GM19397 (cell line): Measurements from ENCODE around the gene ADAM22.

Experiments used
- ATAC-seq: cut with Tn5 transposase; IDR thresholded peaks from one replicate; pipeline ENCODE4 v1.9.1; 2021; ENCODE audit warnings: mild to moderate bottlenecking, moderate library complexity; ENCODE audit not compliant: unreplicated experiment

The ADAM22 gene

DNA sequence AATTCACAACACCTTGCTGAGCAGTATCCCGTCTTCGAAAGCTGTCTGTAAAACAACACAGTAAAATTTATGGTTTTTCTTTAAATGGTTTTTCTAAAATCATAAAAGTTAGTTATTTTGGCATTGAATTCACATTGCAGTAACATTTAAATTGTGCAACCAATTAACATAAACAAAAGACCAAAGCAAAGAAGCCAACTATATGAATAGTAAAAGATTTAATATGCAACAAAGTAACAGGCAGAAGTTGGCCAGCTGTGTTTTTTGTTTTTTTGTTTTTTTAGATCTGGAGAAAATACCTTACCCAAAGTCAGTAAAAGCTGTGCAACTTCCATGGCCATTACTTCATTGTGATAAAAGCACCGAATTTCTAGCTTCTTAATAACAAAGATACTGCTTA is 274.5 kb downstream of the ADAM22 start:
- no peak for ATAC-seq

DNA sequence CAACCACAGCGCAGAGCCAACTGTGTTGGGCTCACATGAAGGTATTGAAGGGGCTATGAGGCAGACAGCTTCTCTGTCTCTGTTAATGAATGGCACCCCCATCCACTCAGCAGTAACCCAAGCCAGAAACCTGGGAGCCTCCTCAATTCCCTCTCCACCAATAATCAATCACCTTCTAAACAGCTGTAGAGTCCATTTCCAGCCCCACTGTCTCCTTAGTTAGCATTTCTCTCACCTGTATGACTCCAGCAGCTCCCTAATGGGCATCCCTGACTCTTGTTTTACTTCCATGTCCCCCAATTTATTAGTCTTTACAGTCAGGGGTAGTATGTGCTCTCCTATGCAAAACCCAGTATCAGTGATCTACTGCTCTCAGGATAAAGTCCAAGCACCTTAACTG is 278.9 kb downstream of the ADAM22 start:
- ATAC-seq = no peak

DNA sequence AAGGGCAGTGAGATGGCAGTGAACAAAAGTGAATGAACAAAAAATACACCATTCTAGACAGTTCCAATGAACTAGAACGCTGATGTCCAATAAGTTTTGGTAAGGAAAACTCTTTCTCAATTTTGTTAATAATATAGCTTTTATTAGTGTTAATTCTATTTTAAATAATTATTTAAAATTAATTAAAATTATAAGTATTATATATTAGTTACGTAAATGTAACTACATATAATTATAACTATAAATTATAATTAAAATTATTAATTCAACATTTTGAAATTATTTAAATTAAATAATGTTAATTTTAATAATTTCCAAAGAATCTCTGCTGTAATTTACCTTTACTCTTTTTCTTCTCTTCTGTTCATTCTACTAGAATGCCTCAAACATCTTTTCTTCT is 280.4 kb downstream of the ADAM22 start:
- ATAC-seq = no peak

DNA sequence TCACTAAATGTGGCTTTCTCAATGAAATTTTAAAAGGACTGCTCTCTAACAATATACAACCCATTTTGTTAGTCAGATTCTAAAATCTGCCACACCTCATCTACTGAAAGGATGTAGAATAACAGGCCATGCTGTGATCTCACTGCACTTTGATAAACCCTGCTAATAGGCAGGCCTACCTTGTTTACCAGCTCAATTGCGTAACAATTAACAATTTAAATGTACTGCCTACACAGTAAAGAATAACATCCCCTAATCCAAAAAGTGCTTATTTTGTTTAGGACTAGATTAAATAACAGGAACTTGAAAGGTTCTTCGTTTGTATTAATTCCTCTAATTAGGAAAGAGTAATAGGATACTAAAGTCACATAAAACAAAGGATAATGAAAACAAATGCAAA is 281.2 kb downstream of the ADAM22 start:
- no peak for ATAC-seq

DNA sequence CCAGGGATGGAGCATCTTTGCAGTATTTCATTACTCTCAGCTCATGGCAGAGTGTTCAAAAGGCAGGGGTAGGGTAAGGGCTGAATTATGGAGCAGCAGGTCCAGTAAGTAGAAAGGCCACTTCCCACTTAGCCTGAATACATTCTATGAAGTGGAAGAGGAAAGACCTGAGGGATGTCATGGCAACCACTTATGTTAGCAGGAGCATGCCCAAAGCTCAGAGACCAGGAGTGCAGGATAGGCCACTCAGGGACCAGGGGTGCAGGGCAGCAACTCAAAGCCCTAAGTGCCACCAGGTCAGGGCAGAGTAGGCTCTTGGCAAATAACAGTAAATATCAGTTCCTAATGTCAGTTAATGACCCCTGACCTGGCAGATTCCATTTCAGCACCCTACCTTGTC is 282.2 kb downstream of the ADAM22 start:
- no peak for ATAC-seq

DNA sequence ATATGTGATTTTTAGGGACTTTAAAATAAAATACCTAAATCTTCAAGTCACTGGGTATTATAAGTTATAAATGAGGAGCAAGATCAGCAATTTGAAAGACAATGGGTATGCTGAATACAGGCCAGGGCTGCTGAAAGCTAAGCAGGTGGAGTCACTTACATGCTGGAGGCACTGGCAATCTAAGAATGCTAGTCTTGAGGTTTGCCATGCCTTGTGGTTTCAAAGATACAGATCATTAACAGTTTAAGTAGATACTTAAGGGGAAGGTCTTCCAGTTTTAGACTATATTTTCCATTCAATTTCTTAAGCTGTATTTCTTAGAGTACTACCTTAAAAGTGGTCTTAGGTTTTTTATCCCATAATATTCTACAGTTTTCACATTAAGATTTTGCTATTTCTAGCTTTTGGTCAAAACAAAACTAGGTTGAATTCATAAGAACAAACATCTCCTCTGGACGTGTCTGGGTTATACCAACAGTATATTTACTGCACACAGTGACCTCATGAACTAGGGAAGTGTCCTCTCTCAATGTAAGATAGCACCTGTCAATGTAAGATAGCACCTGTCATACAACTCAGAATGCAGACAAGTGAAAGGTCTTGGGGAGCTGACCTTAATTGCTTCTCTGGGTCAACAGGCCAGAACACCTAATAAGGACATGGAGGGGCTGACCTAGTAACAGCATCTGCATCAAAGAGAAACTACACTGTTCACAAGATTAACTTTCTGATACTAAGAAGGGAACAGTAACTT is 283.8 kb downstream of the ADAM22 start:
- ATAC-seq = peak; percentile 68

DNA sequence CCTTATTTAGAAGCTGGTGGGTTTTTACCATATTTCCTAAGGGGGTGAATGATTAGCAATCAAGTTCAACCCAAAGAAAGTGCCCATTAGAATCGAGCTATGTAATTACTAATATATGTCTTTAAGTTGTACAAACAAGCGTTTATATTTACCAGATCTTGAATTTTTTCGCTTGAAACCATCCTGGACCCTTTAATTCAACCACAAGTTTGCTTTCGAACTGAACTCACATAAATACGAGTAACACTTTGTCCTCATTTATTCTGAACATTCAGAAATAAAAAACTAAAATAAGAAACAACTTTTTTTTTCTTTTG is 284.3 kb downstream of the ADAM22 start:
- no peak for ATAC-seq

DNA sequence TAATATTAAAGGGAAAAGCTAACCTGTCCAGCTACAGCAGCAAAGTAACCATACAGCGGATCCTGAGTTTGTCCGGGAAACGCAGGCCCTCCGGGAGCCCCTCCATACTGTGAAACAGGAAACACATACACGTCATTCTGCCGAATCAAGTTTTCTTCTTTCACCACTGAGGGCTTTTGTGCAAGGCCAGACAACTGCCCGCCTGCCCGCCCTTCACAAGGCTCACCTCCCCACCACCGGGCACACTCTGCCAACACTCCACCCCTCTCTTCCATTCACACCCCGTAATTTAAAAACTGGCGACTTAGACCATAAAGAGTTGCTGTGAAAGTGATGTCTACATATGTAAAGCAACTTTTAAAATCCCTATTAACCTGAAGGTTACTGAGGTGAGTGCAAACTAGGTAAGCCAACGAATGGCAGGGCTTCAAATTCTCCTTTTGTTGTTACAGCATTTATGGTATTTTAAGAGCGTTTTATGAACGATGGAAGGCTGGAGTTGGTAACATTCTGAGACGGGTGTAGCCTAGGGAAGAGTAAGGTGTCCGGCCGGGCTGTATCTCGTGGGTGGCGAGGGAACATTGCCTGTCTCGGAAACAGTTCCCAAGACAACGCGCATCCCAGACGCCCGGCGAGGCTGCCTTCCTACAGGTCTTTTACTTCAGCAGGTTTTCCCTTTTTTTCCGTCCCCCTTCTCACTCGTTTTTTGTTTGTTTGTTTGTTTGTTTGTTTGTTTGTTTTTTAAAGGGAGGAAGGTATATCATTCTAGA is 285.0 kb downstream of the ADAM22 start:
- ATAC-seq = peak; percentile 27

DNA sequence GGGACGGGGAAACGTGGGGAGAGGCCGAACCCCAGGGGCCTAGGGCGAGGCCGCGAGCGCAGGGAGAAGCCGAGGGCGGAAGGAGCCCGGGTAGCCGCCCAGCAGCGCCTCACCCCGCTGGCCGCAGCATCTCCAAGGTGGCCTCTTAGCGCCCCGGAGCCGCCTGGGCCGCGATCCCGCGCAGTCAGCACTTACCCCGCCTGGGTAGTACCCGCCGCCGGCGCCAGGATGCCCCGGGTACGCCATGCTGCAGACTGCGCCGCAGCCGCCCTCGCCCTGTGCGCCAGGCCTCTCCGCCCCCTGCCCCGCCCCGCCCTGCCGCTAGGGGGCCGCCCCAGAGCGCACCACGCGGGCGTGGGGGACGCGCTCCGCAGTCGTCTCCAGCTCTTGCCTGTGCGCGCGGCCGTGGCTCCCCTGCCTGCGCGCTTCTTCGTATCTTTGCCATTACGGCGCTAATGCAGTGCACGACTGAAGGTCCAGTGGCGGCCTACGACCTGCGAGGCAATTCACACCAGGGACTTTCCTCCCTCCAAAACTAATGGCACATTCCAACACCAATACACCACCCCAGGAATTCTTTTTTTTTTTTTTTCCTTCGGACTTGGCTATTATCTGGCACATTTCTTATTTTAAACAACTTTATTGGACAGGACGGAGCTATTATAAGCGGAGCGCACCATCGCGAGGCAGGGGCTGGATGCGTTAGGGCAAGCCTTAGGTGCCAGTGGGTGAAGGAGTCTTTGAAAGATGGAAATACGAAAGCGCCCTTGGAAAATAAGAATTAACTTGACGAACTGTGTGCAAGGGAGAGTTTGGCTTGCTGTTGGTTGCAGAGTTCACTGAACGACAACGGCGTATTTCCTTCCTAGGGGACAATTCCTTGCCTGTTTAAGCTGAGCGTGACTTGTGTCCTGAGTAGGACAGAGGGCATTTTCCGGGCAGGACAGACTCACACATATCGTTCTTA is 286.0 kb downstream of the ADAM22 start, which contains the start of gene SRI:
Gene SRI (minus strand): TSS at position 258 of the 967 bp plus-strand sequence. CDS start 12 bp downstream, at position 246.
- ATAC-seq = peak; percentile 71

DNA sequence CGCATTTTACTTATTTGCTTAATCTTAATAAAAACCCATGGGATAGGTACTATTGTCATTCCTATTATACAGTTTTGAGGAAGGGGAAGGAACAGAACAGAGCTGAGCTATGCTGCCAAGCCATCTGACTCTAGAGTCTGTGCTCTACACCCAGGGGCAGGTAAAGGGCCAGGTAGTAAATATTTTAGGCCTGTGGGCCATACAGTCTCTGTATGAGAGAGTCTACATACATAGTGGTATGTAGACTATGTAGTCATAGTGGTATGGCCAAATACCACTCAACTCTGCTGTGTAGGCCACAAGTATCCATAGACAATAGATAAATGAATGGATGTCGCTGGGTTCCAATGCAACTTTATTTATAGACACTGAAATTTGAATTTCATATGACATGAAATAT is 289.2 kb downstream of the ADAM22 start:
- no peak for ATAC-seq

DNA sequence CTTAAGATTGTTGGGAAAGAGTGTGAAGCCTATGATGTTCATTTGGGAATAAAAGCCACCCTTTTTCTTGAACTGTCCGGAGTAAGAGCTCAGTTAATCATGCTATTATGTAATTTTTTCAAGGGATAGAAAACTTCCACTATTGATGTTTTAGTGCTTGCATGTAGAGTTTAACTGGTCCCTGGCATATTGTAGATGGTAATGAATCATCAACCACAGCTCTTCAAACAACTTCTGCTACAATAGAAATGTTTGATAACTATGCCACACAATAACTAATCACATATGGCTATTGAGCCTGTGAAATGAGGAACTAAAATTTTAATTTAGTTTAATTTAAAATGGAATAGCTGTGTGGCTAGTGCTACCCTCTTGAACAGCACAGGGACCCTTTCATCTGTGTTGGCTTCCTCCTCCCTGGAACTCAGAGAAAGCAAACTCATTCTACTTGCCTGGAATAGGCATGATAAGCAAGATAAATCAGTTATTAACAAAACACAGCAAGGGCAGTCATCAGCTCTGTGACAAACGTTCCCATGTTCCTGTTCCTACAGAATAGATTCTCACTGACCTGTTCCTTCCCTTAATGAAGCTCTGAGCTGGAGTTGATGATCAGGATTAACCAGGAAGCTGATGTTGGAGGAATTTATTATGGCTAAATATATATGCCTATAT is 290.7 kb downstream of the ADAM22 start:
- no peak for ATAC-seq

DNA sequence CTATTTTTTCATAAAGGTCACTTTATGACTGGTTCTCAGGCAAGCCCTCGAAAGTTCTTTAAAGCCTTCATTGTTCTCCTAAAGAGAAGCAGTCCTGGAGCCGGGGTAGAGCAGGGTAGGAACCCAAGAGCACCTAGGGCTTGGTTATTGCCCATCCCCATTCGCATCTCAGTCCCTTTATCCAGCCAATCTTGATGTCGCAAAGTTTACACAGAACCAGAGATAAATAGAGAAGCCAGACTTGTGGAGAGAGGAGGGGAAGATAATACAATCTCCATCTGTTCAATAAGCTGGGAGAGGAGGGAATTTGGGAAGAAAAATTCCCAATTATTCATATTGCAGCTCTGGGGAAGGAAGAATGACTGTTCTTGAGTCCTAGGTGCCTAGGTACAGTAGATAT is 292.1 kb downstream of the ADAM22 start:
- no peak for ATAC-seq

DNA sequence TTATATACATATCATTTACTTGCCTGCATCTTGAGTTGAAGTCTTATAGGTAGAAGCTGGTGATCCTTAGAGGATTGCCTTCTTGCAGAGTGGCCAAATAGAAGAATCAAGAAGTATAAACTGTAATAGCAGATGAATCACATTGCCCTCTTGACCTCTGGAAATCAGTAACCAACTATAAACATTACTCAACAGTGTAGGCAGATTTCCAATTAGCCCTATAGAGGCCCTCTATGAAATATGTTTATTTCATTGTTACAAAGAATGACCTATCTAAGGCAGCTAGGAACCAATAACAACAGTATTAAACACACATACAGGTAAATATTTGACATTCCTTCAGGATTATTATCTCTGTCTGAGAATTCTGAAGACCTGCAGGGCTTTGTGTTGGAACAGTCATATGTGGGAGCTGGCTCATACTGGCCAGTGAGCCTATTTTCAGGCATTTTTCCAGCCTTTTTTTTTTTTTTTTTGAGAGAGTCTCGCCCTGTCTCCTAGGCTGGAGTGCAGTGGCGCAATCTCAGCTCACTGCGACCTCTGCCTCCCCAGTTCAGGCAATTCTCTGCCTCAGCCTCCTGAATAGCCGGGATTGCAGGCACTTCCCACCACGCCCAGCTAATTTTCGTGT is 292.9 kb downstream of the ADAM22 start:
- no peak for ATAC-seq

DNA sequence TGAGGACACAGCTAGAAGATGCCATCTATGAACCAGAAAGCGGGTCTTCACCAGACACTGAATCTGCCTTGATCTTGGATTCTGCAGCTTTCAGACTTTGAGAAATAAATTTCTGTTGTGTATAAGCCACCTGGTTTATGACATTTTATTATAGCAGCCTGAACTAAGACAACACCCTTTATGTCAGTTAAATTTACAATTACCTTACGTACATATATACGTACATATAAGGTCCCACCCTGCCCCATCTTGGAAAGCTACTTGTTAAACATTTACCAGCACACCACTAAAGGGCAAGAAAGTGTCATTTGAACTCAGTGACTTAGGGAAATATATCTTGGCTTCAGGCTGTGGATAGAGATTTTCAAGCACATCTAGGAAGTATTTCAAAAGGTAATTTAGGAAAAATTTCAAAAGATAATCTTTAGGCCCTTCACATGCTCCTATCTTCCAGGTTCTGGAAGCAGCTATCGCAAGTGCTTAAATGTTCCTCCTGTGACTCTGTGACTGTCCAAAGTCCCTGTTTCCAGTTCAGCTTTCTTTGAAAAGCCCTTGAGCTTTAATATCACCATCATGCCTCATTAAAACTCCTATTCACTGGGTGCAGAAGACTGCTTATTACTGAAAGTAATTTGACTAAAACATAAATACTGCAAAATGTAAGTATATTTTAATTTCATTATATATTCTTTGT is 295.4 kb downstream of the ADAM22 start:
- no peak for ATAC-seq

DNA sequence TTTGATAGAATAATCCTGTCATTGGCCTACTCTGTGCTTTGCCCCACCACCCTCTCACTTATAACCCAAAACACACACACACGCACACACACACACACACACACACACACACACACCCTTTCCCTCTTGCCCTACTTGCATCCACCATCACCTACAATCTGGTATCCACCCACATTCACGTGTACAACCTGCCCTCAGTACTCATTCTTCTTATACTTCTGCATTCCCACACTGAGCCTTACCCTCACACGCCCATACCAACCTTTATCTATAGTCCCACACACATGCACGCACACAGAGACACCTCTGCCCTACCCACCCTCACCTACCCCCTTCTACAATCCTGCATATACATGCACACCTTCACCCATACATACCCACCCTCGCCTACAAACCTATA is 296.6 kb downstream of the ADAM22 start:
- no peak for ATAC-seq

DNA sequence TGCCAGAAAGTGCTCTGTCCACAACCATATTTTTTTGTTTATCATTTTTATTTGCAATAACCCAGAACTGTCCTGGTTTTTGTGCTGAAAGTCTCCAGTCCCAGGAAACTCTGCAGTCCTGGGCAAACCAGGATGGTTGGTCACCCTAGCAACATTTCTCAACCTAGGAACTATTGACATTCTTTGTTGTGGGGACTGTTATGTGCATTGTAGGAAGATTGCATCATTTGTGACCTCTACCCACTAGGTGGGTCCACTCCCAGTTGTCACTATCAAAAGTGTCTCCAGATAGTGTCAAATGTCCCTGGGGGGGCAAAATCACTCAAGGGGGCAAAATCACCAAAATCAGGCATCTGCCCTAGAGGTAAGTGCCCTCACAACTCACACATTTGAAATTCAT is 299.8 kb downstream of the ADAM22 start:
- no peak for ATAC-seq

DNA sequence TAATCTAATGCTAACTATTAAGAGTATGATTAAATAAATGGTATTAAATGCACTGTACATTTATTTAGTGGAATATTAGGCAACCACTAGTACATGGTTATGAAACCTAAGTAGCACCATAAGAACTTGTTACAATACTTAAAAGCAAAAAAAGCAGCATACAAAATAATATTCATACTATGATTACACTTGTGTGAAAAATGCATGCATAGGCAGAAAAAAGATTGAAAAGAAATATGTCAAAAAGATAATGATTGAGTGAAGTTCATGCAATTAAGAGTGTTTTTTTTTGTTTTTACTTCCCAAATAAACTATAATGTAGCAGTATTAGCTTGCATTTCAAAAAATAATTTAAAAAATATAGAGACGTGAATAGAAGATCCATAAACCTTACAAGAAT is 305.8 kb downstream of the ADAM22 start:
- no peak for ATAC-seq

DNA sequence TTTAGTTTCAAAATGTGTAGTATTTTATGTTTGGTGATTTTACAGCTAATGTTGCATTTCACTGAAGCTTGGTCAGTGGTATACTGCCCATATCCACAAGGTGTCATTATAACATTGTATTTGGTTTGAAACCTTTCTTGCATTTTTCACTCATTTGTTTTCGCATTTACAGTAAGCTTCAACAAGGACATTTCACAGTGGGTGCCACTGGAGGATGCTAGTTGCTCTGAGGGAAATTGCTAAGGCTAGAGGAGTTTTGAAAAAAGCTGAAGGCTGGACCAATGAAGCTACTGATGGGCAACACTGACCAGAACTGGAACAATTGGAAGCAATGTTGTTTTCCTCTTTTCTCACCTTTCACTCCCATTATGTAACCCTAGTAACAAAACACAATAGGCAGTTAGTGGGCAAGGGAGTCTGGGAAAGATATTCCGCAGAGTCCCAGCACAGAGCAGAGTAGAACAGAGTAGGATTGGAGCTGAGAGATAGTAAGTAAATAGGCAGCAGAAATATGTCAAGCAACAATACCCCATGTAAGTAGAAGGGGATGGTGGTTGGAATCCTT is 309.4 kb downstream of the ADAM22 start:
- peak; percentile 67 for ATAC-seq

DNA sequence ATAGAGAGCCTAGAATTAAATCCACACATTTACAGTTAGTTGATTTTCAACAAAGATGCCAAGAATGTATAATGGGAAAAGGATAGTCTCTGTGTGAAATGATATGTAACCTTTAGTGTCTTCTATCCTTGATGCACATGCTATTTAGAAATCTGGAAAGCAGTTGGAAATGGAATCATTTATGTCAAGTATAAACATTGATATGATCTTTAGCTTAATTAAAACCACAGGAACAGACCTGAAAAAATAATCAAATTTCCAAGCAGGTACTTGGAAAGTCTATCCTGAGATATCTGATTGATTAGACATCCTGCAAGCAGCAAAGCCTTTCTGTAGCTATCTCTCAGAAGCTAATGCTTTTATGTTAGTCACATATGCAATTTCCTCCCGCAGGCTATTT is 310.2 kb downstream of the ADAM22 start:
- no peak for ATAC-seq
